HG03575 (cell line): ENCODE measurements around the gene POLR2H.

Experiments used
- ATAC-seq: cut with Tn5 transposase; IDR thresholded peaks from one replicate; pipeline ENCODE4 v1.9.1; 2021; ENCODE audit not compliant: unreplicated experiment, insufficient number of reproducible peaks, low FRiP score; ENCODE audit errors: extremely low read depth

Gene POLR2H

GRCh38 chr3:184349563-184350470 lies 11.7 kb upstream of the POLR2H start:
- no peak for ATAC-seq

- ATAC-seq: no peak
Measured at GRCh38 chr3:184350618-184351017, 10.9 kb upstream of the POLR2H start.

- ATAC-seq: no peak
Measured at GRCh38 chr3:184351511-184352148, 9.9 kb upstream of the POLR2H start.

- ATAC-seq: no peak
Measured at GRCh38 chr3:184352149-184352785, 9.2 kb upstream of the POLR2H start.

GRCh38 chr3:184352897-184353545 lies 8.5 kb upstream of the POLR2H start:
- no peak for ATAC-seq

GRCh38 chr3:184353546-184353941 lies 8.0 kb upstream of the POLR2H start:
- ATAC-seq: no peak

- no peak for ATAC-seq
Measured at GRCh38 chr3:184354121-184354728, 7.3 kb upstream of the POLR2H start.

GRCh38 chr3:184354754-184355153 lies 6.8 kb upstream of the POLR2H start:
- ATAC-seq: no peak

- no peak for ATAC-seq
Measured at GRCh38 chr3:184355261-184356040, 6.1 kb upstream of the POLR2H start.

GRCh38 chr3:184357248-184358123 lies 4.0 kb upstream of the POLR2H start:
- ATAC-seq: no peak

GRCh38 chr3:184358124-184358767 lies 3.3 kb upstream of the POLR2H start:
- ATAC-seq: no peak

- ATAC-seq: no peak
Measured at GRCh38 chr3:184358921-184359350, 2.6 kb upstream of the POLR2H start.

- ATAC-seq: no peak
Measured at GRCh38 chr3:184359610-184360009, 1.9 kb upstream of the POLR2H start.

GRCh38 chr3:184360070-184360928 lies 1.2 kb upstream of the POLR2H start:
- no peak for ATAC-seq

- no peak for ATAC-seq
Measured at GRCh38 chr3:184360929-184361531, 480 bp upstream of the POLR2H start.
